GM19035 (cell line): ENCODE data around the gene KDR.

Source experiments
- ATAC-seq: cut with Tn5 transposase; IDR thresholded peaks from one replicate; pipeline ENCODE4 v1.9.1; 2021; ENCODE audit not compliant: unreplicated experiment

The KDR gene

GRCh38 chr4:55124322-55125076 is 896 bp downstream of the KDR start:
- ATAC-seq = no peak

- no peak for ATAC-seq
Measured at GRCh38 chr4:55123791-55124190, 1.6 kb downstream of the KDR start.

- no peak for ATAC-seq
Measured at GRCh38 chr4:55122235-55122634, 3.2 kb downstream of the KDR start.

GRCh38 chr4:55121246-55121645 is 4.1 kb downstream of the KDR start:
- ATAC-seq = no peak

GRCh38 chr4:55118397-55118796 is 7.0 kb downstream of the KDR start:
- ATAC-seq = no peak

- no peak for ATAC-seq
Measured at GRCh38 chr4:55117511-55117910, 7.9 kb downstream of the KDR start.

GRCh38 chr4:55116450-55116849 is 8.9 kb downstream of the KDR start:
- no peak for ATAC-seq

- ATAC-seq = no peak
Measured at GRCh38 chr4:55111601-55112000, 13.8 kb downstream of the KDR start.

GRCh38 chr4:55110131-55110530 is 15.3 kb downstream of the KDR start:
- no peak for ATAC-seq

- ATAC-seq = no peak
Measured at GRCh38 chr4:55107054-55107453, 18.3 kb downstream of the KDR start.

- no peak for ATAC-seq
Measured at GRCh38 chr4:55103224-55103623, 22.2 kb downstream of the KDR start.

- ATAC-seq = no peak
Measured at GRCh38 chr4:55099816-55100215, 25.6 kb downstream of the KDR start.

GRCh38 chr4:55098456-55099204 is 26.8 kb downstream of the KDR start:
- ATAC-seq = no peak

GRCh38 chr4:55096619-55097018 is 28.8 kb downstream of the KDR start:
- ATAC-seq = no peak

GRCh38 chr4:55096045-55096444 is 29.4 kb downstream of the KDR start:
- ATAC-seq = no peak

- no peak for ATAC-seq
Measured at GRCh38 chr4:55092504-55092903, 32.9 kb downstream of the KDR start.

- ATAC-seq = no peak
Measured at GRCh38 chr4:55089916-55090315, 35.5 kb downstream of the KDR start.

GRCh38 chr4:55087913-55088260 is 37.5 kb downstream of the KDR start:
- no peak for ATAC-seq

GRCh38 chr4:55087009-55087912 is 38.1 kb downstream of the KDR start:
- ATAC-seq = no peak

- ATAC-seq = no peak
Measured at GRCh38 chr4:55086578-55086977, 38.8 kb downstream of the KDR start.

GRCh38 chr4:55083735-55084134 is 41.7 kb downstream of the KDR start:
- ATAC-seq = no peak

GRCh38 chr4:55082756-55083155 is 42.6 kb downstream of the KDR start:
- ATAC-seq = no peak
